Measurements from ENCODE around the gene BMERB1.
"Not testable (repeated sequence)": the region's sequence is repeated elsewhere in the genome, so short reads cannot be mapped to it uniquely, and the experiment has no call there.

BMERB1 gene

GRCh38 chr16:15425861-15426260 lies 8.5 kb upstream of the BMERB1 start:
- no peak for DNase-seq (ENCODE audit: low read depth in 1 of 2, low spot score in 1 of 2)

DNA sequence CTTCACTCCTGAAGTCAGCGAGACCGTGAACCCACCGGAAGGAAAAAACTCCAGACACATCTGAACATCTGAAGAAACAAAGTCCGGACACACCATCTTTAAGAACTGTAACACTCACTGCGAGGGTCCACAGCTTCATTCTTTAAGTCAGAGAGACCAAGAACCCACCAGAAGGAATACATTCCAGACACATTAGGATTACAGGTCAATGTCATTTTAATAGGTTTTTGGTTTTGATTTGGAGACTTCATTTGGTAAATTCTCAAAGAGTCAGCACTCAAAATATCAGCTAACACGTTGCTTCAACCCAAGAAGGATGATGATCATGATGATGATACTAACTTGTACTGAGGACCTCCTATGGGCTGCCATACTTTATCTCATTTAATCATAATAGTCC lies 7.6 kb upstream of the BMERB1 start:
- DNase-seq (ENCODE audit: low read depth in 1 of 2, low spot score in 1 of 2) = no peak

- peak; percentile 14 to 51 for DNase-seq (ENCODE audit: low read depth in 1 of 2, low spot score in 1 of 2)
These were observed 6.6 kb upstream of the BMERB1 start for GRCh38 chr16:15427648-15428239.

DNA sequence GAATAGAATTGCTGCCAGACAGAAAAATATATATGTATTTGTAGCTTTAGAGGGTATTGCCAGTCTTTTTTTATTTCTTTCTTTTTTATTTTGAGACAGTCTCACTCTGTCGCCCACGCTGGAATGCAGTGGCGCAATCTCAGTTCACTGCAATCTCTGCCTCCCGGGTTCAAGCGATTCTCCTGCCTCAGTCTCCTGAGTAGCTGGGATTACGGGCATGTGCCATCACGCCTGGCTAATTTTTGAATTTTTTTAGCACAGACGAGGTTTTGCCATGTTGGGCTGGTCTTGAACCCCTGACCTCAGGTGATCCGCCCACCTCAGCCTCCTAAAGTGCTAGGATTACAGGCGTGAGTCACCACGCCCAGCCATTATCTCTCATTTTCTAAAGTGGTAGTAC lies 3.5 kb upstream of the BMERB1 start:
- DNase-seq (ENCODE audit: low read depth in 1 of 2, low spot score in 1 of 2) = not testable (repeated sequence)

DNA sequence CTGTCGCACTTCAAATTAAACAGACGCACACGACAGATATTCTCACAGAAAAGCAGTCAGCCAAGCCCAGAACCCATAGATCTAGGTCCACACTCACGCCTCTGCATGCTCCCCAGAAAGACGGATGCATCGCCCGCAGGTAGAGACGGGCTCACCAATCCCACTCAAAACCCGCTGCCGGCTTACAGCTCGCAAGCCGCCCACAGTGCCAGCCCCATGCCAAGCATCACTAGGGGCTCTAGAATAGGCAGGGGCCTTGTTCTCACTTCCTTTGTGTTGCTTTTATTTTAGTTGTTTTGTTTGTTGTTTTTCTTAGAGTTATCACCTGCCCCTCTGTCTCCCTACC lies 336 bp upstream of the BMERB1 start:
- DNase-seq (ENCODE audit: low read depth in 1 of 2, low spot score in 1 of 2) = no peak

GRCh38 chr16:15435216-15435864 lies 952 bp downstream of the BMERB1 start:
- DNase-seq (ENCODE audit: low read depth in 1 of 2, low spot score in 1 of 2) = no peak

DNA sequence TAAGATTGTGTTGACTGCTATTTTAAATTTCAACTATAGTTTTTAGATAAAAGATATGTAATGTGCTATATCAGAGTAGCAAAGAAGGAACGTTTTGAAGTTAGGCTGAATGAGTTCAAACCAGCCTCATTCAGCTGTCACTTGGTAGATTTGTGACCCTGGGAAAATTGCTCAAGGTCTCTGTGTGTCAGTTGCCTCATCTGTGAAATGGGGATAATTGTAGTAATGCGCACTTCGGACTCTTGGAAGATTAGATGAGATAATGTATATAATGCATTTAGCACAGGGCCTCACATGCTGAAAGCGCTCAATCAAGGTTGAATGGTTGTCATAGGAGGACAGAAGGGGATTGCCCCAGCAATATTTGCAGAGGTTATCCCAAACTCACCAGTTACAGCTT lies 4.7 kb downstream of the BMERB1 start:
- DNase-seq (ENCODE audit: low read depth in 1 of 2, low spot score in 1 of 2) = no peak

DNA sequence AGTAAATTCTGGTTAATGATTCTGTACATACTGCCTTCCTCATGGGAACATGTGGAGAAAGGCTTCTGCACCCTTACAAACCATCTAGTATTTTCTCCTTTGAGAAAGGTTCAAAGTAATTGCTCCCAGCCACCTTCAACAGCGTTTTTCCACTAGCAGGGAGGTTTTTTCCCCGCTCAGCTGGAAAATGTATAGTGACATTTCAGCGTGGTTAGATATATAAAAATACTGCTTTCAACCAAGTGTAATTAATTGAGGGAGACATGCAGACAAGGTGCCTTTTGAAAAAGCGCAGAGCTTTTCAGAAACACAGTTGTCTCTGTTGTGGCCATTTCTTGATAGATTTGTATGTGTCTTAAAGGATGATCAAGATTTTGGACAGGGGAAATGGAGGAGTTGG lies 5.1 kb downstream of the BMERB1 start:
- DNase-seq (ENCODE audit: low read depth in 1 of 2, low spot score in 1 of 2) = no peak

DNA sequence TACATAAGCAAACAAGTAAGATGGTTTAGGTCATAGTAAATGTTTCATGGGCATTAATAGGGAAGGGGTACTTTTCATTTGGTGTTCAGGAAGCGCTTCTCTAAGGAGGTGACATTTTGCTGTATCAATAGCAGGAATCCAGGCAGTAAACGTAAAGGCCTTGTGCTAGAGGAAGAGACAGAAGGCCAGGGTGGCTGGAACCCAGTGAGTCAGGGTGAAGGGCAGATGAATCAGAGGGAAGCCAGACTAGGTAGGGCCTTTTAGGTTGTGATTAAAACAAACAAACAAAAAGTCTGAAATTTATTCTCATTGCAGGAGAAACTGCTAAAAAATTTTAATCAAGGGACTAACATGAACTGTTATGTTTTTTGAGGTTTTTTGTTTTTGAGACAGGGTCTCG lies 6.5 kb downstream of the BMERB1 start:
- DNase-seq (ENCODE audit: low read depth in 1 of 2, low spot score in 1 of 2) = no peak

DNA sequence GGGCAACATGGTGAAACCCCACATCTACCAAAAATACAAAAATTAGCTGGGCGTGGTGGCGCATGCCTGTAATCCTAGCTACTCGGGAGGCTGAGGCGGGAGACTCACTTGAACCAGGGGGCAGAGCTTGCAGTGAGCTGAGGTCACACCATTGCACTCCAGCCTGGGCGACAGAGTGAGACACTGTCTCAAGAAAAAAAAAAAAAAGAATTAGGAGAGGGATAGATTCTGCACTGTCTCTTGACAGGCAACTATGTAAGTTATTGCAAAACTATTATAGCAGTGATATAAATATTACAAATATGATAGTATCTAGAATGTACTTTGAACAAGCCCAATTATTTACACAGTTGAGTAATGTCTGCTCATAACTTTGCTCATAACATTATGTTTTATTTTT lies 7.8 kb downstream of the BMERB1 start:
- not testable (repeated sequence) for DNase-seq (ENCODE audit: low read depth in 1 of 2, low spot score in 1 of 2)

GRCh38 chr16:15443753-15444152 lies 9.4 kb downstream of the BMERB1 start:
- DNase-seq (ENCODE audit: low read depth in 1 of 2, low spot score in 1 of 2) = no peak

- no peak for DNase-seq (ENCODE audit: low read depth in 1 of 2, low spot score in 1 of 2)
These were observed 9.9 kb downstream of the BMERB1 start for GRCh38 chr16:15444264-15444663.

- no peak for DNase-seq (ENCODE audit: low read depth in 1 of 2, low spot score in 1 of 2)
These were observed 11.1 kb downstream of the BMERB1 start for GRCh38 chr16:15445450-15445849.

GRCh38 chr16:15446901-15447300 lies 12.5 kb downstream of the BMERB1 start:
- DNase-seq (ENCODE audit: low read depth in 1 of 2, low spot score in 1 of 2) = no peak

DNA sequence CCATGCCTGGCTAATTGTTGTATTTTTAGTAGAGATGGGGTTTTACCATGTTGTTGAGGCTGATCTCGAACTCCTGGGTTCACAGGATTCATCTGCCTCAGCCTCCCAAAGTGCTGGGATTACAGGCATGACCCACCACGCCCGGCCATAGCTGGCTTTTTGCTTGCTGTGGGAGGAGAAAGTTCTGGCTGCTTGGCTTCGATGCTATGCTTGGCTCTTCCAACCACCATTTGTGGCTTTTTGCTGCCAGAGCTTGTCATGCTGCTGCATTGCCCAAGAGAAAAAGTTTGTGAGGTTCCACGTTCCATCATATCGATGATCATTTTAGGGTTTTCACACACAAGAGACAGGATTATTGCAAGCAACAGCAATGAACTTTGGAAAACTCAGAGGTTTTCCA lies 16.2 kb downstream of the BMERB1 start:
- DNase-seq (ENCODE audit: low read depth in 1 of 2, low spot score in 1 of 2) = no peak

DNA sequence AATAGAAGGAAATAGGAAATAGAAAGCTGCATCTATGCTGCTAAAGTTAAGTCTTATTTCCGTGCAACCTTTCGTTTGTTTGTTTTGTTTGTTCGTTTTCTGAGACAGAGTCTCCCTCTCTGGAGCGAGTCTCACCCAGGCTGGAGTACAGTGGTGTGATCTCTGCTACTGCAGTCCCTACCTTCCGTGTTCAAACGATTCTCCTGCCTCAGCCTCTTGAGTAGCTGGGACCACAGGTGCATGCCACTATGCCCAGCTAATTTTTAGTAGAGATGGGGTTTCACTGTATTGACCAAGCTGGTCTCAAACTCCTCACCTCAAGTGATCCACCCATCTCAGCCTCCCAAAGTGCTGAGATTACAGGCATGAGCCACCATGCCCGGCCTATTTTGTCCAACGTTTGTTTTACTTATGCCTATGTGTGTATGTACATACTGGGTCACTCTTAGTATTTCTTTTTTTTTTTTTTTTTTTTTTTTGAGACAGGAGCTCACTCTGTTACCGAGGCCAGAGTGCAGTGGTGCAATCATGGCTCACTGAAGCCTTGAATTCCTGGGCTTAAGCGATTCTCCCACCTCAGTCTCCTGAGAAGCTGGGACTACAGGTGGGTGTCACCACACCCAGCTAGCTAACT lies 16.8 kb downstream of the BMERB1 start:
- DNase-seq (ENCODE audit: low read depth in 1 of 2, low spot score in 1 of 2) = no peak

DNA sequence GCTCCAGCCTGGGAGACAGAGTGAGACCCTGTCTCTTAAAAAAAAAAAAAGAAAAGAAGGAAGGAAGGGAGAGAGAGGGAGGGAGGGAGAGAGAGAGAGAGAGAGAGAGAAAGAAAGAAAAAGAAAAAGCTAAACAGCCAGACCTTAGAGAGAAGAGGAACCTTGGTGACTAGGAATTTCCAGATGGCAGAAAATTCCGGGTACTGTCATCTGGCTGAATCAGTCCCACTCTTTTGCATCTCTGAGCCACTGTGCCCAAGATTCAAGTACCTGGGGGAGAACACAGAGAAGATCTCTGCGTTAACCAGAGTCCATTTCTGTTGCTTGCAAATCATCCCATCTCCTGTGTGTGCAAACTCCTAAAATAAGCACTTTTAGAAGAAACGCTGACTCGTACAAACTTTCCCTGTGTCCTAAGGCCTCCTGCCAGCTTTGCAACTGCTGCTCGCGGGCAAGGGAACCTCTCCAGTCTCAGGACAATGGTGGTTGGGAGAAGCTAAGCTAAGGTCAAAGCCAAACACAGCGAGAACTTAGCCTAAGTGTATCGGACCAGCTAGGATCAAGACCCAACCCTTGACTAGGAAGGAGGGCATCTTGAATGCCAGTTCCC lies 18.0 kb downstream of the BMERB1 start:
- no peak for DNase-seq (ENCODE audit: low read depth in 1 of 2, low spot score in 1 of 2)

GRCh38 chr16:15453296-15453695 lies 18.9 kb downstream of the BMERB1 start:
- not testable (repeated sequence) for DNase-seq (ENCODE audit: low read depth in 1 of 2, low spot score in 1 of 2)

GRCh38 chr16:15454933-15455332 lies 20.5 kb downstream of the BMERB1 start:
- not testable (repeated sequence) for DNase-seq (ENCODE audit: low read depth in 1 of 2, low spot score in 1 of 2)

- no peak for DNase-seq (ENCODE audit: low read depth in 1 of 2, low spot score in 1 of 2)
These were observed 23.0 kb downstream of the BMERB1 start for GRCh38 chr16:15457400-15457799.

- DNase-seq (ENCODE audit: low read depth in 1 of 2, low spot score in 1 of 2) = no peak
These were observed 23.6 kb downstream of the BMERB1 start for GRCh38 chr16:15457958-15458357.

- no peak for DNase-seq (ENCODE audit: low read depth in 1 of 2, low spot score in 1 of 2)
These were observed 25.4 kb downstream of the BMERB1 start for GRCh38 chr16:15459791-15460190.
